ENCODE results near the gene FNDC10.

The FNDC10 gene

DNA sequence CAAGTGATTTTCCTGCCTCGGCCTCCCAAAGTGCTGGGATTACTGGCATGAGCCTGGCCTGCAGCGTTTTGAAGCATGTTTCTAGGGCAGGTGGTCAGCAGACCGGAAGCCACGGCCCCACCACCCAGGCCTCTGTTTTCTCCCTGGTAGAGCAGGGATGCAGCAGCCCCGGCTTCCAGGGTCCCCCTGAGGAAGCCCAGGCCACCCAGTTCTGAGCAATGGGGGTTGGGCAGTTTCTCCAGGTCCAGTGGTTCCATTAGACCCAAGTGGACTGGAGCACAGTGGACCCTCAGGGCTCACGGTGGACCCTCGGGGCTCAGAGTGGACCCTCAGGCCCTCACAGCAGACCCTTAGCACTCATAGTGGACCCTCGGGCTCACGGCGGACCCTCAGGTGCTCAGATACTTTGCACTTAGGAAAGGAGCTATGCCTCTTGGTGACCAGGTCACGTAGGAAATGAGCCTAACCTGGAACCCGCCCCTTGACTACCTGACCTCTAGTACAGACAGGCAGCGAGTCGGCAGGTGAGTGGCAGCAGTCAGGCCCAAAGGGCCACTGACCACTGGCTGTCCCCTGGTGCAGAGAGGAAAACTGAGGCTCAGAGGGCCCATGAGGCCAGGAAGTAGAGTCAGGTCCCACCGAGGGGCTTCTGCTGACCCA lies 4.6 kb upstream of the FNDC10 start:
- TF ChIP-seq, protein P1, sequence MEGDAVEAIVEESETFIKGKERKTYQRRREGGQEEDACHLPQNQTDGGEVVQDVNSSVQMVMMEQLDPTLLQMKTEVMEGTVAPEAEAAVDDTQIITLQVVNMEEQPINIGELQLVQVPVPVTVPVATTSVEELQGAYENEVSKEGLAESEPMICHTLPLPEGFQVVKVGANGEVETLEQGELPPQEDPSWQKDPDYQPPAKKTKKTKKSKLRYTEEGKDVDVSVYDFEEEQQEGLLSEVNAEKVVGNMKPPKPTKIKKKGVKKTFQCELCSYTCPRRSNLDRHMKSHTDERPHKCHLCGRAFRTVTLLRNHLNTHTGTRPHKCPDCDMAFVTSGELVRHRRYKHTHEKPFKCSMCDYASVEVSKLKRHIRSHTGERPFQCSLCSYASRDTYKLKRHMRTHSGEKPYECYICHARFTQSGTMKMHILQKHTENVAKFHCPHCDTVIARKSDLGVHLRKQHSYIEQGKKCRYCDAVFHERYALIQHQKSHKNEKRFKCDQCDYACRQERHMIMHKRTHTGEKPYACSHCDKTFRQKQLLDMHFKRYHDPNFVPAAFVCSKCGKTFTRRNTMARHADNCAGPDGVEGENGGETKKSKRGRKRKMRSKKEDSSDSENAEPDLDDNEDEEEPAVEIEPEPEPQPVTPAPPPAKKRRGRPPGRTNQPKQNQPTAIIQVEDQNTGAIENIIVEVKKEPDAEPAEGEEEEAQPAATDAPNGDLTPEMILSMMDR (conservative IDR thresholded peaks at IDR 0.05; ENCODE audit: control insufficient read depth, insufficient read depth, low read depth, low read length), result no peak
- no peak for DNase-seq (ENCODE audit: low read depth)
- H3K4me3 ChIP-seq (ENCODE audit: control insufficient read depth, low read depth, low read length), result no peak overlapping the region

DNA sequence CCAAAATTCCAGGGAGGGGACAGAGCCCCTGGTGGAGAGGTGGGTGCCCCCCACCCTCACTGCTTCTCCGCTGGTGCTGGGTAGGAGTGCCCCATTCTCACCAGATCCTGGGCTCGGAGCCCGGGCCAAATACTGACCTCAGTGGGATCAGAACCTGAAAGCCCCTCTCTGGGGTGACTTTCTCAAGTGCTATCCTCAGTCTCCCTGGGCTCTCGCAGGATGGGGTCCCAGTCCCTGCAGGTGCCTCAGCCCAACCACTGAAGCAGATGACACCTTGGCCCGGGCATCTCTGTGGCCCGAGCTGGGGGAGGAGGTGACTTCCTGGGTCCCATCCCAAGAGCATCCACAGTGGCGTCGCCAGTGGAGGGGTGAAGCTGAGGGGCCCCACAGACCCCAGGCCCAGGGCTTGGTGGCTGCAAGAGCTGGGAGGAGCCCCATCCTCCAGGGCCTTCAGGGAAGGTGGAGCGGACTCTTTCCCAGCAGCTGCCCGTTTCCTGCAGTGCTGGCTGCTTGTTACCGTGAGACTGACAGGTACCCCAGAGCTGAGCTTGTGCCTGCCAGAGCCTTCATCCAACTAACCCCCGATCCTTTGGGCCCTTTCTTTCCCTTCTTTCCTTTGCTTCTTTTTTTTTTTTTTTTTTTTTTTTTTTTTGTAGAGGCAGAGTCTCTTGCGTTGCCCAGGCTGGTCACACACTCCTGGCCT lies 3.9 kb upstream of the FNDC10 start:
- TF ChIP-seq, protein P1 (conservative IDR thresholded peaks at IDR 0.05; ENCODE audit: control insufficient read depth, insufficient read depth, low read depth, low read length), result no peak
- no peak for DNase-seq (ENCODE audit: low read depth)
- no peak overlapping the region for H3K4me3 ChIP-seq (ENCODE audit: control insufficient read depth, low read depth, low read length)

DNA sequence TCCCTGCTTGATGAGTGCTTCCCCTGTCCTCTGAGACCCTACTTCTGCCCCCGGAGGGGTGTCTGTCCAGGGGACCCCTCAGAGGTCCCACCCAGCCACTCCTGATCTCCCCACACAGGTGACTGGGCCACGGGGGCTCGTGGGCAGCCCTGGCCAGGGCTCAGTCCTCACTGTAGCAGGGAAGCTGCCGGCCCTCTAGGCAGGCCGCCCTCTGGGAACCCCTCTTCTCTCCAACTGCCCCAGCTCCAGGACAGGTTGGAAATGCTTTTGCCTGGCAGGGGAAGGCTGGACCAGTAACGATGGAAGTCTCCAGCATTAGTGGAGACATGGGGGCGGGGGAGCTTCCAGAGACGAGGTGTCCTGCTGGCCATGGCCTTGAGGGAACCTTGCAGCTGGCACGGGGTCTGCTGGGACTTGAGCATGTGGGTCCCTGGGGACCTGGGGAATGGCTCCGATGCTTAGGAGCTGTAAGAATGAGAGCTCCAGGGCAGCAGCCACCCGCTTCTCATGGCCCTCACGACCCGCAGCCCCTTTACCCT lies 3.1 kb upstream of the FNDC10 start:
- no peak for DNase-seq (ENCODE audit: low read depth)
- H3K4me3 ChIP-seq (ENCODE audit: control insufficient read depth, low read depth, low read length), result no peak overlapping the region

DNA sequence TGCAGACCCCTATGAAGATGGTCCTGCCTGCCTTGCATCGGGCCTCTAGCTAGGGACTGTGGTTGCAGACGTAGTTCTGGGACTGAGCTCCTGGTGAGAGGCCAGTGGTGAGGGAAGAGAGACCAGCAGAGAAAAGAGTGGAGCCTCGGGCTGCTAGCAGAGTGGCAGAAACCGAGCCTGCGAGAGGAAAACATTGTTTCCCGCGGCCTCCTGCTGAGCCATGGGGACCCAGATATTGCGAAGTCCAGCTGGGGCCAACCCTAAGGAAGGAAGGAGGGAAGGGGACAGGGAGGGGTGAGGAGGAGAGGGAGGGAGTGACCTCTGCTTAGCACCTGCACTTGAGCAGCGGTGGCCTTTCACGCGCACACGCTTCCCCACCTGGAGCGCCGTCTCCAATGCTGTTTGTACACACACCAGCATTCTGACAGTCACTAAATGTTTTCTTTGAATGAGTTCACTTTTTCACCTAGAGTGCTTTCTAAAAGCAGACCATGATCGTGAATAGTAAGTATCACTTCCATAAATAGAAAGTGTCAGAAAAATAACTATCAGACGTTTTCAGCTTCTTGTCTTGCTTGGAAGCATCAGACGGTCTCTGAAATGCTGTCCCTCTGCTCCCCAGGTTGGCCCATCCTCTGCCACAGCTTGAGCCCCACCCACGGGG lies 2.5 kb upstream of the FNDC10 start:
- TF ChIP-seq, protein P1 (conservative IDR thresholded peaks at IDR 0.05; ENCODE audit: control insufficient read depth, insufficient read depth, low read depth, low read length), result no peak
- H3K4me3 ChIP-seq (ENCODE audit: control insufficient read depth, low read depth, low read length), result no peak overlapping the region
- DNase-seq (ENCODE audit: low read depth), result no peak

More for the DNA sequence above, 3.1 kb upstream of the FNDC10 start:
- TF ChIP-seq, protein P1 (conservative IDR thresholded peaks at IDR 0.05; ENCODE audit: control insufficient read depth, insufficient read depth, low read depth, low read length), result no peak

DNA sequence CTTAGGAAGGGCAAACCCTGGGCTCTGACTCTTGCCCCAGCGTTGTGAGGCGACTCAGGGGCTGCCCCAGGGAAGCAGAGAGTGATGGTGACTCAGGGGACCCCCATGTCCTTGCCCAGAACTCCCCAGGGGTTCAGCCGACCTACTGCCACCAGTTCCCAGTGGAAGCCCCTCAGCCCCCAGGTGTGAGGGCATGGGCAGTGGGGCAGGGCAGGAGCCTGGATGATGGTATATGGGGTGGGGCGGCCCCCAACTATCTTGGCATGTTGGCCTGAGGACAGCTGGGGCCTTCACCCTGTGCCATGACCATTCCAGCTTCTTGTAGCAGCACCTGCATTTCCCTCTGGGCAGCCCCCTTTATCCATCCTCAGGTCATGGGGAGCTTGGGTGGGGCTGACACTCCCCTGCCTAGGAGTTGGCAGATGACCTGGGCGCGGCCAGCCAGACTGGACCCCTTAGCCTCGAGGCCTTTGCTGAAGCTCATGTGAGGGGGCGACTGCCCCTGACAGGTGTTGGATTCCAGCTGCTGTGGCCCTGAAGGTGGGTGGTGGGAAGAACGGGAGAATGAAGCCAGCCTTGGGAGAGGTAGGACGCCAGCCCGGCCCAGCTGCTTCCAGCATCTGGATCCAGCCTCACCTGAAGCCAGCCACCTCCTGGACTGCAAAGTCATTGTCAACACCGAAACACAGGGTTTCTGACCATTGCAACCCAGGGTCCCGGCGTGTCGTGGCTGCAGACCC lies 1.8 kb upstream of the FNDC10 start:
- TF ChIP-seq, protein P1 (conservative IDR thresholded peaks at IDR 0.05; ENCODE audit: control insufficient read depth, insufficient read depth, low read depth, low read length), result no peak
- DNase-seq (ENCODE audit: low read depth), result no peak
- no peak overlapping the region for H3K4me3 ChIP-seq (ENCODE audit: control insufficient read depth, low read depth, low read length)

DNA sequence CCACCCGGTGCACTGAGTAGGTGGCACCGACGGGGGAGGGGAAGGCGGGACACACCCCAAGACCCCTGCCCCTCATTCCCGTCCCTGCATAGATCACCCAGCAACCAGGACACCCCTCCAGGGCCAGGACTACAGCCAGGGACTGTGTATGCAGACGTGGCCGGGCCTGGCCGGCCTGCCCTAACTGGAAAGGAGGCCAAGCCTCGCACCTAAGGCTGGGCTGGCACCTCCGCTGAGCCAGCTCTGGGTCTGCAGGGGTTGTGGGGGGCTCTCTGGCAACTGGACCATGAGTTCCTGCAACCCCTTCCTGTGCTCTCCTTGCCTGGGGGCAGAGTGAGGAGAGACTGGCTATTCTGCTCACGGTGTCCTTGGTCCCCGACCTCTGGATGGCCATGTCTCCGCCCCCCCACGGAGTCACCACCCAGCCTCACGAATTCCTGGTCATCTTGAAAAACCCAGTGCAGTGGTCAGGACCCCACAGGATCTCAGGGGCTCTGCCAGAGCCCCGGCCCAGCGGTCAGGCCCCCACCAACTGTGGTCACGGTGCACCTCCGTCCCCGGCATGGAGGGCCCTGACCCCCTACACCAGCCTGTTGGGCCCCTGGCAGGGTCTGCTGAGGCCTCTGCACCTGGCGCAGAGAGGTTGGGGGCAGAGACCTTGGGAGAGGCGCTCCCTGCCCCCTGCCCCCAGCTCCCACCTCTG lies 1.1 kb upstream of the FNDC10 start:
- DNase-seq (ENCODE audit: low read depth), result no peak
- H3K4me3 ChIP-seq (ENCODE audit: control insufficient read depth, low read depth, low read length), result no peak overlapping the region
- TF ChIP-seq, protein P1 (conservative IDR thresholded peaks at IDR 0.05; ENCODE audit: control insufficient read depth, insufficient read depth, low read depth, low read length), result no peak

Measured in fibroblast of mammary gland (primary cell).